HG03039 (cell line): ENCODE results near the gene FSHR.

Source experiments
- ATAC-seq: cut with Tn5 transposase; IDR thresholded peaks from one replicate; pipeline ENCODE4 v1.9.1; 2021; ENCODE audit warnings: mild to moderate bottlenecking, moderate library complexity; ENCODE audit not compliant: unreplicated experiment

Gene FSHR

DNA sequence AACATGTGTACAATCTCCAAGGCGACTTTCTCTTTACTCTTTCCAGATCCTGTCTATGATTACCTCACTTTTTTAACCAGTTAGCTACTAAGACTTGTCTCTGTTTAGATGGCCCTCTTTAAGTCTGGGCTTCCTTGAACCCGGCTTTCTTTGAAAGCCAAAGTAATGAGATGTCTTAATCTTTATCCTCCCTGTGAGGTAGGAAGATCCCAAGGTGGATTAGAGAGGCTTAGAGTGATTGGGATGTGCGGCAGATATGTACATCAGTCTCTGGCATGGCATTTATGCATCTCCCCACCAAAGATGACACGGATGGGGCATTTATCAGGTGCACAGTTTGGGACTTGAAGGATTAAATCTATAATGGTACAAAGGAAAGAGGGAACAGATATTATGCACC, 186.3 kb downstream of the FSHR start:
- no peak for ATAC-seq

DNA sequence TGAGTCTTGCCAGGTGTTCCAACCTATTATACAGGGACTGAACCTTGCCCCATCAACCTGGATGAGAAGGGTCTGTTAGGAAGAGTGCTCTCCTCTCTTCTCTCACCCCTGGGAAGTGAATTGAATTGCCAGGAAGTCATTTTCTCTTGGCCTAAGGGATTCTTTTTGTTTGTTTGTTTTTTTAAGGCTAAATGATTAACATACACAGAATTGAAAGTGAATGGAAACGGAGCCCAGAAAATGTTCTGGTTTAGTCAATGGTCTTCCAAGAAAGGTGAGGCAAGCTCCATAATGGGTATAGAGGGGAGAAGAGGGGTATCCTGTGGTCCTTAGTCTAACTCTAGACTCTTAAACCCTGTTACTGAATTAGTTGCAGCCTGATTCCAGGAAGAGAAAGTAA, 189.1 kb downstream of the FSHR start:
- ATAC-seq = no peak

DNA sequence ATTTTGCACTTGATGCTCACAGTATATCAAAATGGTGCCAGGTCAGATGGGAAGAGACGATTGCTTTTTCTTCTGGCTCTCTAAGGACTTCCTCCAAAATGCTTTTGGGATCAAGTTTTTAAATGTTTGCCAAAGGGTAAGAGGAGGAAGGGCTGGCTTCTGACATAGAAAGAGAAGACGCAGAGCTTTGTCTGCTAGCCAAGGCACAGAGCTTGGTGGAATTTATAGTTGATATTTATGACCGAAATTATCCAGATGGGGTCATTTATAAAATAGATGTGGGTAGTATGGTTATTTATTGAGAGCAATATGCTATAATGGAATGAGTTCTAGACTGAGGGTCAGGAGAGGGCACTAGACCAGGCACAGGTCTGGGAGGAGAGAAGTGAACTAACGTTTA, 193.3 kb downstream of the FSHR start:
- no peak for ATAC-seq

GRCh38 chr2:48954935-48955334, 199.4 kb downstream of the FSHR start:
- ATAC-seq = no peak

- ATAC-seq = no peak
These were observed 200.0 kb downstream of the FSHR start for GRCh38 chr2:48954311-48954710.

DNA sequence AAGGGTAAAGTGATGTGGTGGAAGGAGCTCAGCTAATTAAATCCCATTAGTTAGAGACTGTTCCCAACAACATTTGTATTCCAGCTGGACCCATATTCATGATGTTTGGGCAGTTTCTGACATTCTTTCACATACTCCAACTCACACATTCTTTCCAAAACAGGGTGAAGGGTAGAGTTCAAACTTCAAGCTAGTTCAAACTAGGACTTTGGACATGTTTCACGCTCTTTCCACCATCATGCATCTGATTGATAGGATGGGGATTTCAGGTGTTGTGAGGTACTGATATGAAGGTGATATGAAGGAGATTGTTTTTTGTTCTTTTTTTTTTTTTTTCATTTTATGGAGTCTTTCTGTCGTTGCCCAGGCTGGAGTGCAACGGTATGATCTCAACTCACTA, 201.7 kb downstream of the FSHR start:
- no peak for ATAC-seq

DNA sequence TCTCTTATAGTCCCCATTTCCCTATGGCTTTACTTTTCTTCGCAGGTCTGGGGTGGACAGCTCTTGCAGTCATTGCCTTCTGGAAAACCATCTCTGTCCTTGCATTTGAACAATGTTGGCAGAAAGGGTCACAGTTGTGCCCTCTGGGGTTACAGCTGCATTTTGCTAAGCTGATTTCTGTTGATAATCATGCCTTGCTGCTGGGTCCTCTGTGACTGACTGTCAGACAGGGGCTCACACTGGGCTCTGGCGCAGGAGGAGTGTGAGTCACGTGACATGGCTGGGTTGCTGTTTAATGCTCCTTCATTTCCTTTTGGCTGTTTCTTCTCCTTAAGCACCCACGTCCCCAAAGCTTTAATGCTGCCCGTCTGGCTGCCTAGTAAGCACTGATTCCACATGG, 202.2 kb downstream of the FSHR start:
- no peak for ATAC-seq

GRCh38 chr2:48948400-48949125, 205.8 kb downstream of the FSHR start:
- no peak for ATAC-seq

DNA sequence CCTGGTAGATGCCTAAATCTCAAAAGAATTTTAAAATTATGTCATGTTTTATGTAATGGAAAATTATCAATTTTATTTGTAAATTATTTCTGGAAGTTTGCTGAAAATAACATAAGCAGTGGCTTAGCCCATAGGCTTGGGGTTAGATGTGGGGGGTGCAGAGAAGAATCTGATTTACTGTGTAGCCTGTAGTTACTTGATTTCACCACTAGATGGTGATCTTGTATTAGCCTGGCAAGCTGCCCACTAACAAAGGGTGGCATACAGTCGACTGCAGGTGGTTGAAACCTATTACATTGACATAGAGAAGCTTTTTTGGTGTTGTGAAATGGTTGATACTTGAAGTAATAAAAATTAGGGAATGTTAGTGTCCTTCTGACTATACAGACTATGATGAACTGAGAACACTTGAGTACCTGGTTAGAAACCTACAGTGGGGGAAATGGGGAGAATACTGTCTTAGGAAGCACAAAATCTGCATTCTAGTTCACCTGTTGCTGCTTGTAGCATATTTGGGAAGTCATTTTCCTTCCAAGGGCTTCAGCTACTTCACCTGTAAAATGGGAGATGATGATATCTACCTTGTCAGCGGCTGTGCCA, 207.8 kb downstream of the FSHR start:
- peak; percentile 92 for ATAC-seq

- ATAC-seq = no peak
These were observed 209.4 kb downstream of the FSHR start for GRCh38 chr2:48944956-48945355.

DNA sequence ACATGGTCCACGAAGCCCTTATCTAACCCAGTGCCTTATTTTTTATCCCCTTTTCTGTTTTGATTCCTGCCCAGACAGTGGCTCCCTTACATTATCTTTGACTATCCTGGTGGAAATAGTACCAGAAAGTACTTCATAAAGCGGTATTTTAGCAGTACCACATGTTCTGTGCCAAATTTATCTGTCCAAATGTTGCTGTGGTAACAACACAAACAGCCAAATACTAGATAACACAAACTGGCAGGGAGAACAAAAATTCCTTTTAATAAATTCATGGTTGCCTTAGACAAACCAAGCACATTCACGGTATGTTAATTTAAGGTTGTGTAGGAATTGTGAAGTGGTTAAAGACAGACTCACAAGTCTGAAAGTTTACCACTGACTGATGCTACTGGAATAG, 210.9 kb downstream of the FSHR start:
- no peak for ATAC-seq

- no peak for ATAC-seq
These were observed 212.4 kb downstream of the FSHR start for GRCh38 chr2:48941908-48942307.

DNA sequence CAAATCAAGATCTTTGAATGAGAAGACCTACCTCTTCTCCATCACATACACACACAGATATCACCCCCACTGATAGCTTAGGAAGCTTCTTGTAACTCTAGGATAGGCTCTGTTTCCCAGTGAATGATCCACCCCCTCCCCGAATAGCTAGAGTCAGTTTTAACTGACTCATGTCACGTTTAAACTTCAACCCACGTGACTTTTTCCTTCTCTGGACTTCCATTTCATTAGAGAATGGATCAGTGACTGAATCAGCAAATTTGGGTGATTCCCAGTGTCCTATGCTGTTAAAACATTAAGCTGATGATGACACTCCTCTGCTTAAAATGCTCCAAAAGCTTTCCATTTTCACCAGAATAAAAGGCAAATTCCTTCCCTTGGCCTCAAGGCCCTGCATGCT, 212.9 kb downstream of the FSHR start:
- ATAC-seq = no peak

DNA sequence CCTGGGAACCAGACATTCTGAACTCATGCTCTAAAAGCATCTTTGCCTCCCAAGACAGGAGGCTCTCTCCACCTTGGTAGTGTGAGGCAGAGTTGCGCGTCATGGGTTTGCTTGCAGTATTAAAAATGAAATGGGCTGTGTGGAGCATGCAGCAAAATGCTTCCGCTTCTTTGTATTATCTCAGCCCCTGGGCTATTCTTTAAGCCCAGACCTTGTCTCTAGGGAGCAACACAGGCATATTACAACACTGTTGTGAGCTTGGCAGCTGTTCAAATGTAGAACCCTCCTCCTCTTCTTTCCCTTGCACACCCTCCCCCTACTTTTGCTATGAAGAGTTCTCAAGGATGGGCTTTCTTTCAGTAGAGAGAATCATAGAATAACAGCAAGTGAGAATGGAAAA, 213.7 kb downstream of the FSHR start:
- no peak for ATAC-seq

- ATAC-seq = no peak
These were observed 215.1 kb downstream of the FSHR start for GRCh38 chr2:48939232-48939631.

DNA sequence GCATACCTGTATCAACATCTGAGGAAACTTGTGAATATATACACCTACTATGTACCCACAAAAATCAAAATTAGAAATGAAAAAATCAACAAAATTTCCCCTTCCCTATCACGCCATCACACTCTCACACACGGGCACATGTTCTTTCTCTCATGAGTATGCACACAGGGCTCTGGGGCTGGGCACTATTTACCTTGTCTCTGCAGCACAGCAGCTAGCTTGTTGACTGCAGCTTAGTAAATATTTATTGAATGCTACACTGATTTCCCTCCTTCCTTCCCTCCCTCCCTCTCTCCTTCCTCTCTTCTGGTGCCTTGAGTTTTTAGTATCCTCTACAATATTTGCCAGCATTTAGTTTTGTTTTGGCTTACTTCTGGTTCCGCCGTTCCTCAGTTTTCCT, 216.1 kb downstream of the FSHR start:
- no peak for ATAC-seq

DNA sequence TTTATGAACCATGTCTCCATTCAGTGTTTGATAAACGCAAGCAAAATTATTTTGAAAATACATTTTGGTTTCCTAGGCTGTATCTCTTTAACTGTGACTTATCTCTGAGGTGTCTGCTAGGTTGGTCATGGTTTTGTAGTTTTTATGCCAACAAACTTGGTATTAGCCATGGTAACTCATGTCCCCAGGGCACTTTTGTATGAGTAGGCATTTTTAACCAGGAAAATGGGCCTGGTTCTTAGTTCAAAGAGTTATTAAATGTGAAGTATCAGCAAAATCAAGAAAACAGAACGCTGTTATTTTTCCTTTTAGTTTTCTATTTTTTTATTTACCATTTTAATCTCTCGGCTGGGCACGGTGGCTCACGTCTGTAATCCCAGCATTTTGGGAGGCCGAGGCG, 219.5 kb downstream of the FSHR start:
- ATAC-seq = no peak

GRCh38 chr2:48933828-48934497, 220.4 kb downstream of the FSHR start:
- ATAC-seq = no peak

DNA sequence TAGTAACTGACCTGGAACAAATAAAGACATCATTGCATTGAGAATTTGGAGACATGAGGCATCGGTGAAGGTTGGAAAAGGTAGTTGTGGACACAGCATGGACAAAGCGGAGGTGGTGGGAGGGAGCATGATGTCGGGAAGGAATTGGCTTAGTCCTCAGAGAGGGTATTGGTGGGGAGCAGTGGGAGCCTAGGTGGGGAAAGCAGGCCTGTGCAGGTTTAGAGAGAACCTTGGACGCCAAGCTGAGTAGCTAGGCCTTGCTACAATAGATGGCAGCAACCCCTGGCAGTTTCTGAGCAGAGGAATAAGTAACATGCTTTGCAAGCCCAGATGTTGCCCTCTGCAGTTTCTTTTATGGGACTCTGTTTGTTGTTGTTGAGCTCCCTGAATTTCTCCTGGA, 221.6 kb downstream of the FSHR start:
- no peak for ATAC-seq

GRCh38 chr2:48929571-48930301, 224.6 kb downstream of the FSHR start:
- ATAC-seq = no peak

- no peak for ATAC-seq
These were observed 227.0 kb downstream of the FSHR start for GRCh38 chr2:48927355-48927754.

DNA sequence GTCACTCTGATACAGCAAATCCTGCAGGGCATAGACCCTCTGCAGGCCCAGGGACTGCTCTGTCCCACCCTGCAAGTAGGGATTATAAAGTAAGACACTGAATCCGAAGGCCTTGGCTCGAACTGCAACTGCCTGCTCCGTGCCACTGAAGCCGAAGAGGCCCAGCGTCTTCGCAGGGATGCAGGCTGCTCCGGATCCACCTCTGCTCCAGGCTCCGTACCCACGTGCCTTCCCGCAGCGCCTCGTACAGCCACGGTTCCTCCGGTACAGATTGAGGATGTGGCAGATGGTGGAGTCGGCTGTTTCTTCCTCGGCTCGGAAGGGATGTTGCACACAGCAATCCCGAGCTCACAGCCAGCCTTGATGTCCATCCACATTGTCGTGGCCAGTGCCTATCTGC, 238.4 kb downstream of the FSHR start:
- no peak for ATAC-seq
